ENCODE data around the gene POLA2. TPM values are rescaled to one million over a fixed set of nuclear protein-coding genes. Genes with fewer than 3 reads are reported as not detected.

Gene POLA2
- polyA plus RNA-seq, 1 donor (not counting 4 experiments of a cell fraction or from before 2014, with no cell fraction given), result 20.9 TPM

DNA sequence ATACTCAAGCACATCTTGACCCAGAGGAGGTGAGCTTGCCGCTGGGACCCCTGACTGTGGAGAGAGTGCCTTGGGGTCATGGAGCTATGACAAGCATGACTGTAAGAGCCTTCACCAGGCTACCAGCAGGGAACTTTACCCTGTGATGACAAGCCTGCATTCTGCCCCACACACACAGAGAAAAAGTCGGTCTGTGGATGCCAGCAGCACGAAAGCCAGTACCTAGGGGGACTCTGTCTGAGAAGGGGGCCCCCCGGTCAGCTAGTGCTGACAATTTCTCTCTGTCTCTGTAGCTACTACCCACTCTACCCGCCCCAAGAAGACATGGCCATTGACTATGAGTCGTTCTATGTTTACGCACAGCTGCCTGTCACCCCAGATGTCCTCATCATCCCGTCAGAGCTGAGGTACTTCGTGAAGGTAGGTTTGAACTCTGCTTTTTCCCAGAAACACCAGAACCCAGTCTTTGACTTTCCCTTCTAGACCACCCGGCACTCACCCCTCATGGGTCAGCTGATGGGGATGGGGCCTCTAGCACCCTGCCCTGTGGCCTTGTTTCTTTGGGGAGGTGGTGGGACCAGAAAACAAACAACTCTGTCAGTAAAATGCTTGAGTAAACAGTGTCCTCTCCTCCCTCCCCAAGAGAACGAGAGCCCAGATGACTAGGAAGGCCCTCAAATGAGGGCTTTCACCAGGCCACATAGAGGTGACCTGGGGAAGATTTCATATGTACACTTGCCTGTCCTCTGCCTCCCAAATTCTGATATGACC lies 34.0 kb downstream of the POLA2 start:
- no peak for FAIRE-seq
- no peak overlapping the region for H3K4me2 ChIP-seq (ENCODE audit: control insufficient read depth, extremely low read depth, insufficient read depth, low read depth, low read length)
- DNase-seq (ENCODE audit: low read depth, low spot score), result no peak
- no peak overlapping the region for H2AFZ ChIP-seq (ENCODE audit: control insufficient read depth, low read length)
- no peak overlapping the region for H3K4me3 ChIP-seq (ENCODE audit: control insufficient read depth in 2 of 3, extremely low read depth in 1 of 3, insufficient read depth in 2 of 3, low read depth in 1 of 3, low read length in 3 of 3)
- no peaks in the 10 kb centered on the region for H3K27me3 ChIP-seq (ENCODE audit: control insufficient read depth, extremely low read depth, insufficient read depth, low read length)
- H3K4me1 ChIP-seq (ENCODE audit: control insufficient read depth, extremely low read depth, insufficient read depth, low read length), result no peaks in the 10 kb centered on the region
- TF ChIP-seq, protein P1, sequence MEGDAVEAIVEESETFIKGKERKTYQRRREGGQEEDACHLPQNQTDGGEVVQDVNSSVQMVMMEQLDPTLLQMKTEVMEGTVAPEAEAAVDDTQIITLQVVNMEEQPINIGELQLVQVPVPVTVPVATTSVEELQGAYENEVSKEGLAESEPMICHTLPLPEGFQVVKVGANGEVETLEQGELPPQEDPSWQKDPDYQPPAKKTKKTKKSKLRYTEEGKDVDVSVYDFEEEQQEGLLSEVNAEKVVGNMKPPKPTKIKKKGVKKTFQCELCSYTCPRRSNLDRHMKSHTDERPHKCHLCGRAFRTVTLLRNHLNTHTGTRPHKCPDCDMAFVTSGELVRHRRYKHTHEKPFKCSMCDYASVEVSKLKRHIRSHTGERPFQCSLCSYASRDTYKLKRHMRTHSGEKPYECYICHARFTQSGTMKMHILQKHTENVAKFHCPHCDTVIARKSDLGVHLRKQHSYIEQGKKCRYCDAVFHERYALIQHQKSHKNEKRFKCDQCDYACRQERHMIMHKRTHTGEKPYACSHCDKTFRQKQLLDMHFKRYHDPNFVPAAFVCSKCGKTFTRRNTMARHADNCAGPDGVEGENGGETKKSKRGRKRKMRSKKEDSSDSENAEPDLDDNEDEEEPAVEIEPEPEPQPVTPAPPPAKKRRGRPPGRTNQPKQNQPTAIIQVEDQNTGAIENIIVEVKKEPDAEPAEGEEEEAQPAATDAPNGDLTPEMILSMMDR (optimal IDR thresholded peaks at IDR 0.05 in 1 of 3, IDR thresholded peaks at IDR 0.05 in 1 of 3, conservative IDR thresholded peaks at IDR 0.05 in 1 of 3; ENCODE audit: extremely low read depth in 1 of 3, insufficient read depth in 2 of 3, low read length in 3 of 3), result no peak
- no peak for TF ChIP-seq EZH2 (IDR thresholded peaks at IDR 0.05; ENCODE audit: low read length)
- H4K20me1 ChIP-seq (ENCODE audit: control insufficient read depth, extremely low read depth, insufficient read depth, low read length), result no peaks in the 10 kb centered on the region
- H3K79me2 ChIP-seq (ENCODE audit: control insufficient read depth, insufficient read depth, low read length), result no peaks in the 10 kb centered on the region
- H3K9ac ChIP-seq (ENCODE audit: control insufficient read depth, extremely low read depth, insufficient read depth, low read length), result no peak overlapping the region
- peaks cover 10 to 35% of the 10 kb centered on the region in 2 experiments for H3K36me3 ChIP-seq (ENCODE audit: control insufficient read depth in 2 of 2, extremely low read depth in 1 of 2, insufficient read depth in 2 of 2, low read length in 2 of 2)
- no peaks in the 10 kb centered on the region for H3K9me3 ChIP-seq (ENCODE audit: control insufficient read depth, low read depth, low read length)
- dilution Hi-C loops (cut with MboI; ENCODE audit: extremely low pct_ligation_motif_present, low sequenced_read_pairs), result no loop called here
- no peak overlapping the region for H3K27ac ChIP-seq (ENCODE audit: control insufficient read depth, insufficient read depth, low read length)
- no peaks in the 10 kb centered on the region for H3K9me1 ChIP-seq (ENCODE audit: control insufficient read depth, extremely low read depth, insufficient read depth, low read length)

DNA sequence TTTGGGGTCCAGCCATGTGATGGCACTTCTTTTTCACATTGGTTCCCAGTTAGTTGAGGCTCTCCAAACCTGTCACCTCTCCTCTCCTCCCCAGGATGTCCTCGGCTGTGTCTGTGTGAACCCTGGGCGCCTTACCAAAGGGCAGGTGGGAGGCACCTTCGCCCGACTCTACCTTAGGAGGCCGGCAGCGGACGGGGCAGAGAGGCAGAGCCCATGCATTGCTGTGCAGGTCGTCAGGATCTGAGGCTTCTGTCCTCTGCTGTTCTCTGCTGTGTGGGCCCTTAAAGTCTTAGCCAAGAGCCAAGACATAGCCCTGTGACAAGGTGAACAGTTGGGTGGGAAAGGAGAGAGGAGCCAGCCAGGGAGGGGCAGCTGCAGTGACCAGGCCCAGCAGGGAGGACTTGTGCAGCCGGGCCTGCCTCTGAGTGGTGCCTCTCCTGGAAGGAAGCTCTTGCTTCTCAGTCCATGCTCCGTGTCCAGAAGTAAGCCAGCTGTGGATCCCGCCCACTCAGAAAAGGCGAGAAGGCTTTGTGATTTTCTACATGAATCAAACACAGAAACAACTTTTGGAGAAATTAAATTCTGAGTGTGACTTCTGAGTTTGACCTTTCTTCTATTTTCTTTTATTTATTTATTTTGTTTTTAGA lies 35.4 kb downstream of the POLA2 start:
- no peaks in the 10 kb centered on the region for H3K9me1 ChIP-seq (ENCODE audit: control insufficient read depth, extremely low read depth, insufficient read depth, low read length)
- no peak overlapping the region for H3K27ac ChIP-seq (ENCODE audit: control insufficient read depth, insufficient read depth, low read length)
- DNase-seq (ENCODE audit: low read depth, low spot score), result no peak
- H3K9ac ChIP-seq (ENCODE audit: control insufficient read depth, extremely low read depth, insufficient read depth, low read length), result no peak overlapping the region
- no peaks in the 10 kb centered on the region for H4K20me1 ChIP-seq (ENCODE audit: control insufficient read depth, extremely low read depth, insufficient read depth, low read length)
- H3K36me3 ChIP-seq (ENCODE audit: control insufficient read depth in 2 of 2, extremely low read depth in 1 of 2, insufficient read depth in 2 of 2, low read length in 2 of 2), result peaks cover 10 to 34% of the 10 kb centered on the region in 2 experiments
- no peak overlapping the region for H3K4me2 ChIP-seq (ENCODE audit: control insufficient read depth, extremely low read depth, insufficient read depth, low read depth, low read length)
- TF ChIP-seq, protein P1 (optimal IDR thresholded peaks at IDR 0.05 in 1 of 3, IDR thresholded peaks at IDR 0.05 in 1 of 3, conservative IDR thresholded peaks at IDR 0.05 in 1 of 3; ENCODE audit: extremely low read depth in 1 of 3, insufficient read depth in 2 of 3, low read length in 3 of 3), result no peak
- TF ChIP-seq EZH2 (IDR thresholded peaks at IDR 0.05; ENCODE audit: low read length), result no peak
- no peaks in the 10 kb centered on the region for H3K79me2 ChIP-seq (ENCODE audit: control insufficient read depth, insufficient read depth, low read length)
- no peaks in the 10 kb centered on the region for H3K27me3 ChIP-seq (ENCODE audit: control insufficient read depth, extremely low read depth, insufficient read depth, low read length)
- FAIRE-seq, result no peak
- H2AFZ ChIP-seq (ENCODE audit: control insufficient read depth, low read length), result no peak overlapping the region
- H3K9me3 ChIP-seq (ENCODE audit: control insufficient read depth, low read depth, low read length), result no peaks in the 10 kb centered on the region
- dilution Hi-C loops (cut with MboI; ENCODE audit: extremely low pct_ligation_motif_present, low sequenced_read_pairs), result no loop called here
- H3K4me3 ChIP-seq (ENCODE audit: control insufficient read depth in 2 of 3, extremely low read depth in 1 of 3, insufficient read depth in 2 of 3, low read depth in 1 of 3, low read length in 3 of 3), result no peak overlapping the region
- H3K4me1 ChIP-seq (ENCODE audit: control insufficient read depth, extremely low read depth, insufficient read depth, low read length), result no peaks in the 10 kb centered on the region

All from keratinocyte (primary cell).